K562 (cell line): ENCODE results near the gene SCAMP3. TPM values are rescaled to one million over a fixed set of nuclear protein-coding genes. Genes with fewer than 3 reads are reported as not detected.
A peak's percentile ranks its signal among the peaks of the same experiment; 100 is the strongest.

Experiments used
- ASH1L ChIP-seq: fragments of 450-650 bp; IDR thresholded peaks from 2 replicates; pipeline ENCODE4 v1.6.1; 2018; ENCODE audit warnings: borderline replicate concordance, mild to moderate bottlenecking, low read depth; ENCODE audit not compliant: partially characterized antibody
- BHLHE40 ChIP-seq: IDR thresholded peaks from 2 replicates; pipeline ENCODE4 v1.6.1; 2011; ENCODE audit warnings: low read length, improper control_type of control experiment
- EP400 ChIP-seq: fragments of 450-650 bp; IDR thresholded peaks from 2 replicates; pipeline ENCODE4 v1.6.1; 2017; ENCODE audit warnings: antibody characterized with exemption, mild to moderate bottlenecking, moderate library complexity
- MAZ ChIP-seq, 2 experiments: fragments of 450-650 bp in 1 of 2; sonication (generic) in 1 of 2; formaldehyde crosslinking; IDR thresholded peaks in 1 of 2; conservative IDR thresholded peaks in 1 of 2; 2 replicates each; pipeline versions ENCODE4 v1.4.0 to v1.5.0; 2020; ENCODE audit warnings: mild to moderate bottlenecking in 1 of 2, missing genetic modification reagents in 1 of 2
- NBN ChIP-seq: fragments of 450-650 bp; IDR thresholded peaks from 2 replicates; pipeline ENCODE4 v1.6.1; 2016; ENCODE audit warnings: low read depth, mild to moderate bottlenecking
- NR2C2 ChIP-seq, 2 experiments: fragments of 200-800 bp in 1 of 2; sonication (Bioruptor generic) in 1 of 2; sonication (generic) in 1 of 2; formaldehyde crosslinking in 1 of 2; IDR thresholded peaks; 2 replicates each; pipeline versions ENCODE4 v1.6.1 to v1.8.0; 2016 to 2022; ENCODE audit warnings: mild to moderate bottlenecking in 1 of 2, missing compliant biosample characterization in 1 of 2, missing genetic modification characterization in 1 of 2, missing genetic modification reagents in 1 of 2
- SP2 ChIP-seq: IDR thresholded peaks from 2 replicates; pipeline ENCODE4 v1.6.1; 2011; ENCODE audit warnings: mild to moderate bottlenecking, low read depth, low read length, moderate library complexity; ENCODE audit not compliant: poor library complexity, severe bottlenecking; ENCODE audit errors: extremely low read depth
- SPI1 ChIP-seq: IDR thresholded peaks from 2 replicates; pipeline ENCODE4 v1.6.1; 2011; ENCODE audit warnings: low read depth, low read length, control low read depth, borderline replicate concordance
- STAT5A ChIP-seq: IDR thresholded peaks from 2 replicates; pipeline ENCODE4 v1.6.1; 2012; ENCODE audit warnings: low read length, inconsistent platforms, borderline replicate concordance
- TARDBP ChIP-seq: fragments of 450-650 bp; IDR thresholded peaks from 2 replicates; pipeline ENCODE4 v1.6.1; 2016
- TCF7L2 ChIP-seq: fragments of 150-350 bp; IDR thresholded peaks from 2 replicates; pipeline ENCODE4 v1.6.1; 2016; ENCODE audit warnings: low read depth, mild to moderate bottlenecking, low read length, moderate library complexity
- XRCC3 ChIP-seq: fragments of 450-650 bp; IDR thresholded peaks from 2 replicates; pipeline ENCODE4 v1.6.1; 2017; ENCODE audit warnings: mild to moderate bottlenecking, moderate library complexity
- ZBED1 ChIP-seq: IDR thresholded peaks from 2 replicates; pipeline ENCODE4 v1.6.1; 2014
- ZNF12 ChIP-seq: sonication (generic); formaldehyde crosslinking; IDR thresholded peaks from 2 replicates; pipeline ENCODE4 v1.4.0; 2020; ENCODE audit warnings: mild to moderate bottlenecking, missing genetic modification reagents
- ZNF583 ChIP-seq: fragments of 250-450 bp; sonication (Bioruptor Pico); IDR thresholded peaks from 2 replicates; pipeline ENCODE4 v1.4.0; 2020
- polyA plus RNA-seq, 8 experiments: library from polyadenylated mRNA; depleted of rRNA in 4 of 8; stranded (reverse) in 5 of 8; unstranded in 3 of 8; fragments of >200 nt; fragmentation: Nextera tagmentation in 2 of 8; fragmentation: Illumina TruSeq in 1 of 8; extraction: Ambion mirVana in 2 of 8; extraction: Trizol in 1 of 8; gene quantifications; 2 replicates each; pipeline versions ENCODE4 v1.2.1 to v1.2.3, GENCODE V29; 2011 to 2014; ENCODE audit warnings: inconsistent platforms in 1 of 8, missing spikeins in 1 of 8
- total RNA-seq, 7 experiments: library from RNA; depleted of rRNA in 6 of 7; stranded (reverse); fragments of >200 nt in 6 of 7; fragmentation: Illumina TruSeq in 2 of 7; extraction: Trizol in 2 of 7; gene quantifications; 2 replicates each; pipeline versions ENCODE4 v1.2.1 to v1.2.3, GENCODE V29; 2011 to 2021; ENCODE audit warnings: low replicate concordance in 1 of 7
- TF ChIP-seq, protein P1 (sequence below): fragments of 250-450 bp; sonication (Bioruptor Pico); IDR thresholded peaks from 2 replicates; pipeline ENCODE4 v1.5.0; 2021
- TF ChIP-seq, protein P2 (sequence below): fragments of 250-450 bp; sonication (Bioruptor Pico); IDR thresholded peaks from 2 replicates; pipeline ENCODE4 v1.6.1; 2021; ENCODE audit warnings: mild to moderate bottlenecking
- TF ChIP-seq, protein P3 (sequence below): fragments of 200-800 bp; sonication (Bioruptor generic); IDR thresholded peaks from 2 replicates; pipeline ENCODE4 v1.6.1; 2017; ENCODE audit warnings: missing genetic modification characterization, missing compliant biosample characterization
- TF ChIP-seq, protein P4 (sequence below): fragments of 250-450 bp; sonication (Bioruptor Pico); IDR thresholded peaks from 2 replicates; pipeline ENCODE4 v1.5.0; 2020; ENCODE audit warnings: mild to moderate bottlenecking
- TF ChIP-seq, protein P5 (sequence below): sonication (generic); formaldehyde crosslinking; IDR thresholded peaks from 2 replicates; pipeline ENCODE4 v1.8.0; 2022; ENCODE audit warnings: mild to moderate bottlenecking, missing genetic modification reagents
- TF ChIP-seq, protein P6 (sequence below): fragments of 450-650 bp; IDR thresholded peaks from 2 replicates; pipeline ENCODE4 v1.6.1; 2016; ENCODE audit warnings: borderline replicate concordance

The SCAMP3 gene
- total and polyA plus RNA-seq, 9 of the 15 experiments (the other 6 are each of a cell fraction or from before 2014, with no cell fraction given): 14.2 to 131 (median 86.1) TPM

DNA sequence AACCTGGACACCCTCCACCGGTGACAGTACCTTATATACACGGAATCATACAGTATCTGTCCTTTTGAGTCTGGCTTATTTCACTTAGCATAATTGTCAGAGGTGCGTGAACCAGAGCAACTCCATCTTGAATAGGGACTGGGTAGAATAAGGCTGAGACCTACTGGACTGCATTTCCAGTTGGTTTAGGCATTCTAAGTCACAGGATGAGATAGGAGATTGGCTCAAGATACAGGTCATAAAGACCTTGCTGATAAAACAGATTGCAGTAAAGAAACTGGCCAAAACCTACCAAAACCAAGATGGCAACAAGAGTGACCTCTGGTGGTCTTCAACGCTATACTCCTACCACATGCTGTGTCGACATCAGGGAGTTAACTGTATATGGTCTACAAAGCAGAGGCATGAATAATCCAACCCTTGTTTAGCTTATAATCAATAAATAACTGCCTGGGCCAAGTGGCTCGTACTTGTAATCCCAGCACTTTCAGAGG is 45.1 kb upstream of the SCAMP3 start (continued):
- TF ChIP-seq, protein P1, sequence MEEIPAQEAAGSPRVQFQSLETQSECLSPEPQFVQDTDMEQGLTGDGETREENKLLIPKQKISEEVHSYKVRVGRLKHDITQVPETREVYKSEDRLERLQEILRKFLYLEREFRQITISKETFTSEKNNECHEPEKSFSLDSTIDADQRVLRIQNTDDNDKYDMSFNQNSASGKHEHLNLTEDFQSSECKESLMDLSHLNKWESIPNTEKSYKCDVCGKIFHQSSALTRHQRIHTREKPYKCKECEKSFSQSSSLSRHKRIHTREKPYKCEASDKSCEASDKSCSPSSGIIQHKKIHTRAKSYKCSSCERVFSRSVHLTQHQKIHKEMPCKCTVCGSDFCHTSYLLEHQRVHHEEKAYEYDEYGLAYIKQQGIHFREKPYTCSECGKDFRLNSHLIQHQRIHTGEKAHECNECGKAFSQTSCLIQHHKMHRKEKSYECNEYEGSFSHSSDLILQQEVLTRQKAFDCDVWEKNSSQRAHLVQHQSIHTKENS (CRISPR knock-in tag): no peak
- TF ChIP-seq, protein P2, sequence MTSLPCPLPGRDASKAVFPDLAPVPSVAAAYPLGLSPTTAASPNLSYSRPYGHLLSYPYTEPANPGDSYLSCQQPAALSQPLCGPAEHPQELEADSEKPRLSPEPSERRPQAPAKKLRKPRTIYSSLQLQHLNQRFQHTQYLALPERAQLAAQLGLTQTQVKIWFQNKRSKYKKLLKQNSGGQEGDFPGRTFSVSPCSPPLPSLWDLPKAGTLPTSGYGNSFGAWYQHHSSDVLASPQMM (CRISPR knock-in tag): no peak
- TF ChIP-seq, protein P3, sequence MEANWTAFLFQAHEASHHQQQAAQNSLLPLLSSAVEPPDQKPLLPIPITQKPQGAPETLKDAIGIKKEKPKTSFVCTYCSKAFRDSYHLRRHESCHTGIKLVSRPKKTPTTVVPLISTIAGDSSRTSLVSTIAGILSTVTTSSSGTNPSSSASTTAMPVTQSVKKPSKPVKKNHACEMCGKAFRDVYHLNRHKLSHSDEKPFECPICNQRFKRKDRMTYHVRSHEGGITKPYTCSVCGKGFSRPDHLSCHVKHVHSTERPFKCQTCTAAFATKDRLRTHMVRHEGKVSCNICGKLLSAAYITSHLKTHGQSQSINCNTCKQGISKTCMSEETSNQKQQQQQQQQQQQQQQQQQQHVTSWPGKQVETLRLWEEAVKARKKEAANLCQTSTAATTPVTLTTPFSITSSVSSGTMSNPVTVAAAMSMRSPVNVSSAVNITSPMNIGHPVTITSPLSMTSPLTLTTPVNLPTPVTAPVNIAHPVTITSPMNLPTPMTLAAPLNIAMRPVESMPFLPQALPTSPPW (CRISPR knock-in tag): peak; percentile 47
- TF ChIP-seq, protein P4, sequence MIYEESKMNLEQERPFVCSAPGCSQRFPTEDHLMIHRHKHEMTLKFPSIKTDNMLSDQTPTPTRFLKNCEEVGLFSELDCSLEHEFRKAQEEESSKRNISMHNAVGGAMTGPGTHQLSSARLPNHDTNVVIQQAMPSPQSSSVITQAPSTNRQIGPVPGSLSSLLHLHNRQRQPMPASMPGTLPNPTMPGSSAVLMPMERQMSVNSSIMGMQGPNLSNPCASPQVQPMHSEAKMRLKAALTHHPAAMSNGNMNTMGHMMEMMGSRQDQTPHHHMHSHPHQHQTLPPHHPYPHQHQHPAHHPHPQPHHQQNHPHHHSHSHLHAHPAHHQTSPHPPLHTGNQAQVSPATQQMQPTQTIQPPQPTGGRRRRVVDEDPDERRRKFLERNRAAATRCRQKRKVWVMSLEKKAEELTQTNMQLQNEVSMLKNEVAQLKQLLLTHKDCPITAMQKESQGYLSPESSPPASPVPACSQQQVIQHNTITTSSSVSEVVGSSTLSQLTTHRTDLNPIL (CRISPR knock-in tag): peak; percentile 96
- TF ChIP-seq XRCC3 (no peak), NBN (no peak), ZNF12 (CRISPR knock-in tag) (no peak), ZNF583 (CRISPR knock-in tag) (peak; percentile 98), TCF7L2 (no peak), NR2C2 (CRISPR knock-in tag; IDR thresholded peaks at IDR 0.05) (no peak), NR2C2 (tag; IDR thresholded peaks at IDR 0.05) (peak; percentile 59; the same call in 1 of the 2 replicates), ZBED1 (no peak), STAT5A (no peak), TARDBP (no peak), EP400 (no peak; the same call in 1 of the 2 replicates), SPI1 (no peak), MAZ (CRISPR knock-in tag; conservative IDR thresholded peaks at IDR 0.05 in 1 of 2, IDR thresholded peaks at IDR 0.05 in 1 of 2) (peak in 1 of 2 experiments; percentile 88; a peak in 2 of 4 replicates), SP2 (no peak), BHLHE40 (no peak), ASH1L (no peak)
- TF ChIP-seq, protein P5, sequence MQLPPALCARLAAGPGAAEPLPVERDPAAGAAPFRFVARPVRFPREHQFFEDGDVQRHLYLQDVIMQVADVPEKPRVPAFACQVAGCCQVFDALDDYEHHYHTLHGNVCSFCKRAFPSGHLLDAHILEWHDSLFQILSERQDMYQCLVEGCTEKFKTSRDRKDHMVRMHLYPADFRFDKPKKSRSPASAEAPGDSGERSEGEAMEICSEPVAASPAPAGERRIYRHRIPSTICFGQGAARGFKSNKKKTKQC (CRISPR knock-in tag): no peak
- TF ChIP-seq, protein P6, sequence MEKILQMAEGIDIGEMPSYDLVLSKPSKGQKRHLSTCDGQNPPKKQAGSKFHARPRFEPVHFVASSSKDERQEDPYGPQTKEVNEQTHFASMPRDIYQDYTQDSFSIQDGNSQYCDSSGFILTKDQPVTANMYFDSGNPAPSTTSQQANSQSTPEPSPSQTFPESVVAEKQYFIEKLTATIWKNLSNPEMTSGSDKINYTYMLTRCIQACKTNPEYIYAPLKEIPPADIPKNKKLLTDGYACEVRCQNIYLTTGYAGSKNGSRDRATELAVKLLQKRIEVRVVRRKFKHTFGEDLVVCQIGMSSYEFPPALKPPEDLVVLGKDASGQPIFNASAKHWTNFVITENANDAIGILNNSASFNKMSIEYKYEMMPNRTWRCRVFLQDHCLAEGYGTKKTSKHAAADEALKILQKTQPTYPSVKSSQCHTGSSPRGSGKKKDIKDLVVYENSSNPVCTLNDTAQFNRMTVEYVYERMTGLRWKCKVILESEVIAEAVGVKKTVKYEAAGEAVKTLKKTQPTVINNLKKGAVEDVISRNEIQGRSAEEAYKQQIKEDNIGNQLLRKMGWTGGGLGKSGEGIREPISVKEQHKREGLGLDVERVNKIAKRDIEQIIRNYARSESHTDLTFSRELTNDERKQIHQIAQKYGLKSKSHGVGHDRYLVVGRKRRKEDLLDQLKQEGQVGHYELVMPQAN: no peak
